Measurements from ENCODE around the gene ARPC3.
"Not testable (repeated sequence)": the region's sequence is repeated elsewhere in the genome, so short reads cannot be mapped to it uniquely, and the experiment has no call there.

ARPC3 gene

GRCh38 chr12:110410086-110410485 is 40.1 kb downstream of the ARPC3 start:
- not testable (repeated sequence) for FAIRE-seq

DNA sequence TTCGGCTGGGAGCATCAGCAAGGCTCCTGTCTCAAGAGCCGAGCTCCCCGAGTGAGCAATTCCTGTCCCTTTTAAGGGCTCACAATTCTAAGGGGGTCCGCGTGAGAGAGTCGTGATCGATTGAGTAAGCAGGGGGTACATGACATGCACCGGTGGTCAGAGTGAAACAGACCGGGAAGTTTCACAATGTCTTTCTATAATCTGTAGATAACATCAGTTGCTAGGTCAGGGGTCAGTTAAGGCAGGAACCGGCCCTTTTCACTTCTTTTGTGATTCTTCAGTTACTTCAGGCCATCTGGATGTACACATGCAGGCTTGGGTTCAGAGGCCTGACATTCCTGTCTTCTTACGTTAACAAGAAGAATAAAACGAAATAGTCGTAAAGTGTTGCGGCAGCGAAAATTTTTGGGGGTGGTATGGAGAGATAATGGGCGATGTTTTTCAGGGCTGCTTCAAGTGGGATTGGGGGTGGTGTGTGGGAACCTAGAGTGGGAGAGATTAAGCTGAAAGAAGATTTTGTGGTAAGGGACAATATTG is 44.9 kb downstream of the ARPC3 start:
- FAIRE-seq: not testable (repeated sequence)

GRCh38 chr12:110403976-110404682 is 46.0 kb downstream of the ARPC3 start:
- no peak for FAIRE-seq

GRCh38 chr12:110403146-110403975 is 46.8 kb downstream of the ARPC3 start, which contains the start of gene ANAPC7:
Gene ANAPC7 (minus strand): TSS chr12:110403708. CDS start chr12:110403627, 81 bp downstream.
- FAIRE-seq: no peak
